Esophagus squamous epithelium (tissue), 5 donors: Measurements from ENCODE around the gene KLF11. TPM values are rescaled to one million over a fixed set of nuclear protein-coding genes. Genes with fewer than 3 reads are reported as not detected.

Source experiments
- DNase-seq: peaks from one replicate; lab custom pipeline; 2025; lab: John Stamatoyannopoulos, UW
- H3K27ac ChIP-seq, 4 donors: fragments of 200-600 bp; sonication (generic); one replicate each; pipeline ENCODE4 v1.5.1; 2016 to 2019; ENCODE audit warnings: mild to moderate bottlenecking in 1 of 4
- H3K27me3 ChIP-seq, 4 donors: fragments of 200-600 bp; sonication (generic); 1 replicate in 3 of 4; 2 replicates in 1 of 4; pipeline versions ENCODE4 v1.5.1 to v1.6.0; 2017 to 2021; ENCODE audit warnings: antibody characterized with exemption in 1 of 4
- H3K36me3 ChIP-seq, 3 donors: fragments of 200-600 bp; sonication (generic); one replicate each; pipeline ENCODE4 v1.5.1; 2016 to 2019
- H3K4me1 ChIP-seq, 3 donors: fragments of 200-600 bp; sonication (generic); one replicate each; pipeline ENCODE4 v1.5.1; 2017 to 2019
- H3K4me3 ChIP-seq, 4 donors: fragments of 200-600 bp; sonication (generic); 1 replicate in 3 of 4; 2 replicates in 1 of 4; pipeline ENCODE4 v1.5.1; 2016 to 2019; ENCODE audit warnings: mild to moderate bottlenecking in 2 of 4, moderate library complexity in 1 of 4
- H3K9me3 ChIP-seq, 3 donors: fragments of 200-600 bp; sonication (generic); one replicate each; pipeline ENCODE4 v1.5.1; 2016 to 2019
- CTCF ChIP-seq, 6 experiments: fragments of 450-650 bp in 4 of 6; fragments of 200-600 bp in 2 of 6; sonication (generic) in 2 of 6; IDR thresholded peaks; one replicate each; pipeline ENCODE4 v1.5.1; 2016 to 2019; ENCODE audit warnings: antibody characterized with exemption in 6 of 6, mild to moderate bottlenecking in 4 of 6, moderate library complexity in 4 of 6
- POLR2A ChIP-seq, 4 donors: fragments of 450-650 bp; IDR thresholded peaks; one replicate each; pipeline ENCODE4 v1.6.1; 2017; ENCODE audit warnings: antibody characterized with exemption in 4 of 4, mild to moderate bottlenecking in 4 of 4, moderate library complexity in 3 of 4
- WGBS, 2 donors: methylation state at CpG; one replicate each; pipeline ENCODE4 v1.1.5; 2018; 5-methylcytosine and 5-hydroxymethylcytosine counted together
- intact Hi-C: fragments of 100-400 bp; cut with DNase I; formaldehyde crosslinking; loops from one replicate; pipeline ENCODE4 v1.15.0; 2022
- total RNA-seq, 4 donors: library from RNA; depleted of rRNA; stranded (reverse); fragments of >200 nt; gene quantifications; one replicate each; pipeline ENCODE4 v1.1.0, GENCODE V29; 2016
- donor health status: DM: yes; HTN: yes; CAD: no.

KLF11 gene
- total RNA-seq, result 10 to 100 TPM in 2 of 4 donors, 1 to 10 TPM in 2; 2.2 to 13.2 (median 8.2) TPM

- H3K36me3 ChIP-seq, result peaks cover 8 to 25% (median 9%) of the 10 kb centered on the region in 3 donors
- peak within 1 kb of the TSS; percentile 90 to 100 (median 97) for H3K27ac ChIP-seq
- intact Hi-C loops, result no loop called here
- TF ChIP-seq POLR2A (IDR thresholded peaks at IDR 0.05) (peak in 2 of 4 donors; percentile 64 to 71), CTCF (IDR thresholded peaks at IDR 0.05) (peak in 2 of 6 experiments; percentile 13 to 25)
- H3K9me3 ChIP-seq, result no peaks in the 10 kb centered on the region
- peaks cover 14 to 83% (median 53%) of the 10 kb centered on the region in 3 donors for H3K4me1 ChIP-seq
- peak; percentile 58 for DNase-seq
- no peaks in the 10 kb centered on the region for H3K27me3 ChIP-seq
- WGBS, 2 donors, result 0% methylated on average over 1 to 9 of the region's 104 CpGs
- H3K4me3 ChIP-seq, result peak within 1 kb of the TSS; percentile 50 to 94 (median 62)
These were observed at the start of gene KLF11 for GRCh38 chr2:10043256-10043905. KLF11 (plus strand) TSS chr2:10043550; CDS start chr2:10043717, 167 bp downstream.

GRCh38 chr2:9994462-9994861, 48.9 kb upstream of the KLF11 start:
- TF ChIP-seq CTCF (IDR thresholded peaks at IDR 0.05), result no peak
- TF ChIP-seq POLR2A (IDR thresholded peaks at IDR 0.05), result no peak
- intact Hi-C loops, result no loop called here
- H3K27ac ChIP-seq, result peak overlapping the region in 1 of 4 donors; percentile 22

GRCh38 chr2:9995059-9995458, 48.3 kb upstream of the KLF11 start:
- intact Hi-C loops, result no loop called here
- no peaks in the 10 kb centered on the region for H3K27me3 ChIP-seq

More at GRCh38 chr2:9994462-9994861, 48.9 kb upstream of the KLF11 start:
- Histone ChIP-seq H3K27me3 (no peaks in the 10 kb centered on the region), H3K9me3 (no peaks in the 10 kb centered on the region), H3K4me1 (peaks cover 9 to 42% (median 27%) of the 10 kb centered on the region in 3 donors), H3K4me3 (no peak overlapping the region), H3K36me3 (peaks cover 0 to 91% (median 5%) of the 10 kb centered on the region in 3 donors)
- DNase-seq, result no peak
- WGBS, 2 donors, result 92 to 95% methylated on average over 10 to 11 of the region's 11 CpGs

GRCh38 chr2:9996321-9996720, 47.0 kb upstream of the KLF11 start:
- Histone ChIP-seq H3K36me3 (peaks cover 0 to 92% (median 5%) of the 10 kb centered on the region in 3 donors), H3K27me3 (no peaks in the 10 kb centered on the region), H3K4me3 (no peak overlapping the region), H3K4me1 (peaks cover 4 to 31% (median 24%) of the 10 kb centered on the region in 3 donors), H3K27ac (no peak overlapping the region), H3K9me3 (no peaks in the 10 kb centered on the region)
- intact Hi-C loops, result no loop called here
- no peak for DNase-seq
- WGBS, 2 donors, result 89 to 91% methylated on average over 7 of the region's 7 CpGs
- TF ChIP-seq POLR2A (IDR thresholded peaks at IDR 0.05), result no peak
- no peak for TF ChIP-seq CTCF (IDR thresholded peaks at IDR 0.05)

More at GRCh38 chr2:9995059-9995458, 48.3 kb upstream of the KLF11 start:
- 82 to 91% methylated on average over 5 of the region's 5 CpGs for WGBS, 2 donors
- H3K27ac ChIP-seq, result peak overlapping the region in 1 of 4 donors; percentile 14
- TF ChIP-seq CTCF (IDR thresholded peaks at IDR 0.05), result no peak
- TF ChIP-seq POLR2A (IDR thresholded peaks at IDR 0.05), result no peak
- DNase-seq, result no peak
- H3K9me3 ChIP-seq, result no peaks in the 10 kb centered on the region
- H3K36me3 ChIP-seq, result peaks cover 0 to 91% (median 5%) of the 10 kb centered on the region in 3 donors
- peaks cover 9 to 42% (median 27%) of the 10 kb centered on the region in 3 donors for H3K4me1 ChIP-seq
- no peak overlapping the region for H3K4me3 ChIP-seq

GRCh38 chr2:9997936-9998335, 45.4 kb upstream of the KLF11 start:
- TF ChIP-seq CTCF (IDR thresholded peaks at IDR 0.05) (no peak), POLR2A (IDR thresholded peaks at IDR 0.05) (no peak)
- Histone ChIP-seq H3K4me1 (peaks cover 0 to 15% (median 14%) of the 10 kb centered on the region in 3 donors), H3K27ac (no peak overlapping the region), H3K36me3 (peaks cover 0 to 94% (median 5%) of the 10 kb centered on the region in 3 donors), H3K9me3 (no peaks in the 10 kb centered on the region), H3K4me3 (no peak overlapping the region), H3K27me3 (no peaks in the 10 kb centered on the region)
- DNase-seq, result no peak
- intact Hi-C loops, result no loop called here
- WGBS, 2 donors, result 66 to 68% methylated on average over 6 to 7 of the region's 7 CpGs
